PFSK-1 (cell line): Measurements from ENCODE around the gene CCDC134.

Experiments used
- POLR2AphosphoS5 ChIP-seq: IDR thresholded peaks from 2 replicates; pipeline ENCODE4 v1.6.1; 2012; ENCODE audit warnings: low read depth, mild to moderate bottlenecking, control low read depth, low read length, moderate library complexity
- REST ChIP-seq, 2 experiments: IDR thresholded peaks; 2 replicates each; pipeline versions ENCODE4 v1.6.1 to v1.8.0; 2011 to 2012; ENCODE audit warnings: low read depth in 2 of 2, low read length in 2 of 2, control low read depth in 1 of 2, inconsistent platforms in 1 of 2, mild to moderate bottlenecking in 1 of 2, moderate library complexity in 1 of 2; ENCODE audit not compliant: insufficient read depth in 1 of 2
- SIN3A ChIP-seq: IDR thresholded peaks from 2 replicates; pipeline ENCODE4 v1.6.1; 2012; ENCODE audit warnings: mild to moderate bottlenecking, low read length, moderate library complexity, borderline replicate concordance; ENCODE audit not compliant: insufficient read depth
- TAF1 ChIP-seq: IDR thresholded peaks from 2 replicates; pipeline ENCODE4 v1.6.1; 2012; ENCODE audit warnings: low read length, control low read depth, borderline replicate concordance; ENCODE audit not compliant: insufficient read depth

DNA sequence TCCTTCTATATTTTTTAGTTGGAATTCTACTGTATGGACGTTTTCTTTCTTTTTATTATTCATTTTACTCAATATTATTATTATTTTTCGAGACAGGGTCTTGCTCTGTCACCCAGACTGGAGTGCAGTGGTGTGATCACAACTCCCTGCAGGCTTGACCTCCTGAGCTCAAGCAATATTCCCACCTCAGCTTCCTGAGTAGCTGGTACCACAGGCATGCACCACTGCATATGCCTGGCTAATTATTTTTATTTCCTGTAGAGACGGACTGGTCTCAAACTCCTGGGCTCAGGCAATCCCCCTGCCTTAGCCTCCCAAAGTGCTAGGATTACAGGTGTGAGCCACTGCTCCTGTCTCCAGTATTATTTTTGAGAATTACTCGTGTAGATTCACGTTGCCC, 34.0 kb upstream of the CCDC134 start:
- TF ChIP-seq POLR2AphosphoS5, result no peak
- TF ChIP-seq REST (IDR thresholded peaks at IDR 0.05; ENCODE audit: insufficient read depth in 1 of 2, low read depth in 2 of 2, low read length in 2 of 2), result no peak
- no peak for TF ChIP-seq SIN3A
- TF ChIP-seq TAF1, result no peak
